Breast epithelium (tissue), 3 donors: ENCODE results near the gene LIMS4.
"Not testable (repeated sequence)": the region's sequence is repeated elsewhere in the genome, so short reads cannot be mapped to it uniquely, and the experiment has no call there.

Experiments used
- CTCF ChIP-seq, 3 donors: fragments of 450-650 bp; IDR thresholded peaks; one replicate each; pipeline ENCODE4 v1.5.1; 2016 to 2017; ENCODE audit warnings: antibody characterized with exemption in 3 of 3, mild to moderate bottlenecking in 3 of 3, moderate library complexity in 3 of 3
- POLR2AphosphoS5 ChIP-seq, 3 donors: sonication (generic); formaldehyde crosslinking; IDR thresholded peaks; one replicate each; pipeline ENCODE4 v1.6.1; 2017; ENCODE audit warnings: antibody characterized with exemption in 3 of 3

DNA sequence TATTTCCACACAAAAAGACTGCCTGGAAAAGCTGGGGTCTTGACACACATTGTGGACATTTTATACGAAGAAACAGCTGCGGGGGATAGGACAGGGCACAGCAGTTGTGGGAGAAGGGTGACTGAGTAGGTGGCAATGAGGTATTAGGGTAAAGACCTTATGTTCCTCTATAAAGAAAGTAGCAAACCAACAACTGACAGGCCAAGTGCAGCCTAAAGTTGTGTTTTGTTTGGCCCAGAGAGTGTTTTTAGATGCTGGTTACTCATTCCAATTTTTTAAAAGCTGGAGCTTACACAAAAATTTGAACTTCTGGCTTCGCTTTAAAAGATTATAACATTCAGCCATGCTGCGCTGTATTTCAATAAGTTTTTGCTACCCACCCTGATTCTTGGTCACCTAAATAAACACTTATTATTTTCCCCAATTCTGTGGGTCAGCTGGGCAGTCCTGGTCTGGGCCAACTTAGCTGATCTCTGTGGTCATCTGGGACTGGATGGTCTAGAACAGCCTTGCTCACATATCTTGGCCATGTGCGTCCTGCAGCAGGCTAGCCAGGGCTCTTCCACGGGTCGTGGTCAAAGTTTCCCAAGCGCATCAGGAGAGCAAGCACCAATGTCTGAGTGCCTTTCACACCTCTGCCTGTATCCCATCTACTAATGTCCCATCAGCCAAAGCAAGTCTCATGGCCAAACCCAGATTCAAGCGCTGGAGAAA lies 51.8 kb downstream of the LIMS4 start:
- TF ChIP-seq POLR2AphosphoS5, CTCF (IDR thresholded peaks at IDR 0.05): not testable (repeated sequence)
